Gastroesophageal sphincter (tissue), 4 donors: ENCODE data around the gene CDH26. TPM values are rescaled to one million over a fixed set of nuclear protein-coding genes. Genes with fewer than 3 reads are reported as not detected.

Source experiments
- ATAC-seq: fragments of 150-250 bp; one replicate; pipeline ENCODE4 v1.9.1; 2016; ENCODE audit warnings: mild to moderate bottlenecking, moderate library complexity
- H3K27ac ChIP-seq, 4 donors: fragments of 200-600 bp; sonication (generic) in 3 of 4; 1 replicate in 3 of 4; 2 replicates in 1 of 4; pipeline ENCODE4 v1.5.1; 2016 to 2019
- H3K27me3 ChIP-seq: fragments of 200-600 bp; sonication (generic); one replicate; pipeline ENCODE4 v1.5.1; 2019
- H3K36me3 ChIP-seq, 2 donors: fragments of 200-600 bp; sonication (generic); one replicate each; pipeline ENCODE4 v1.5.1; 2019; ENCODE audit warnings: control low read depth in 1 of 2
- H3K4me1 ChIP-seq, 3 donors: fragments of 200-600 bp; sonication (generic); 1 replicate in 2 of 3; 2 replicates in 1 of 3; pipeline ENCODE4 v1.5.1; 2016 to 2019; ENCODE audit warnings: control low read depth in 2 of 3
- H3K4me3 ChIP-seq, 2 donors: fragments of 200-600 bp; sonication (generic); one replicate each; pipeline ENCODE4 v1.5.1; 2019; ENCODE audit warnings: mild to moderate bottlenecking in 1 of 2, moderate library complexity in 1 of 2
- H3K9me3 ChIP-seq, 3 donors: fragments of 200-600 bp; sonication (generic); one replicate each; pipeline ENCODE4 v1.5.1; 2017 to 2019; ENCODE audit warnings: control low read depth in 2 of 3
- CTCF ChIP-seq, 4 experiments: fragments of 200-600 bp in 2 of 4; fragments of 450-650 bp in 2 of 4; sonication (generic) in 1 of 4; IDR thresholded peaks; one replicate each; pipeline ENCODE4 v1.5.1; 2017 to 2019; ENCODE audit warnings: antibody characterized with exemption in 4 of 4, mild to moderate bottlenecking in 2 of 4, moderate library complexity in 2 of 4
- EP300 ChIP-seq: sonication (generic); formaldehyde crosslinking; IDR thresholded peaks from one replicate; pipeline ENCODE4 v1.6.1; 2017; ENCODE audit warnings: antibody characterized with exemption, mild to moderate bottlenecking
- POLR2A ChIP-seq, 2 donors: fragments of 450-650 bp; IDR thresholded peaks; one replicate each; pipeline ENCODE4 v1.6.1; 2017; ENCODE audit warnings: antibody characterized with exemption in 2 of 2, mild to moderate bottlenecking in 2 of 2, moderate library complexity in 1 of 2
- POLR2AphosphoS5 ChIP-seq: sonication (generic); formaldehyde crosslinking; IDR thresholded peaks from one replicate; pipeline ENCODE4 v1.6.1; 2017; ENCODE audit warnings: antibody characterized with exemption
- WGBS, 2 donors: methylation state at CpG; one replicate each; pipeline ENCODE4 v1.1.5; 2018; ENCODE audit warnings: low coverage in 1 of 2; 5-methylcytosine and 5-hydroxymethylcytosine counted together
- total RNA-seq, 4 donors: library from RNA; depleted of rRNA; stranded (reverse); fragments of >200 nt; gene quantifications; one replicate each; pipeline ENCODE4 v1.1.0, GENCODE V29; 2016

Gene CDH26
- total RNA-seq = 1 to 10 TPM in 1 of 4 donors, under 1 TPM in 3; 0.39 to 1.1 (median 0.78) TPM

- Histone ChIP-seq H3K27me3 (no peaks in the 10 kb centered on the region), H3K4me3 (no peak within 1 kb of the TSS), H3K9me3 (no peaks in the 10 kb centered on the region), H3K4me1 (no peaks in the 10 kb centered on the region), H3K27ac (no peak within 1 kb of the TSS), H3K36me3 (peaks cover 0 to 12% of the 10 kb centered on the region in 2 donors)
- WGBS, 2 donors = 80 to 94% methylated on average over 4 to 5 of the region's 5 CpGs
- TF ChIP-seq POLR2AphosphoS5 (no peak), CTCF (IDR thresholded peaks at IDR 0.05) (no peak), EP300 (no peak), POLR2A (IDR thresholded peaks at IDR 0.05) (no peak)
- no peak for ATAC-seq
Observed at GRCh38 chr20:59958123-59958522, at the start of gene CDH26. Gene CDH26, plus strand, starts transcription at chr20:59958423. Its CDS starts 304 bp downstream, at chr20:59958727.

- H3K4me3 ChIP-seq = no peak overlapping the region
- no peaks in the 10 kb centered on the region for H3K36me3 ChIP-seq
- no peak for TF ChIP-seq CTCF (IDR thresholded peaks at IDR 0.05)
- TF ChIP-seq POLR2A (IDR thresholded peaks at IDR 0.05) = no peak
- TF ChIP-seq POLR2AphosphoS5 = no peak
- TF ChIP-seq EP300 = no peak
- H3K4me1 ChIP-seq = no peaks in the 10 kb centered on the region
- no peaks in the 10 kb centered on the region for H3K27me3 ChIP-seq
- no peak overlapping the region for H3K27ac ChIP-seq
- whole genome bisulfite sequencing, 2 donors = 74 to 80% methylated on average over 5 of the region's 5 CpGs
- ATAC-seq = no peak
- no peaks in the 10 kb centered on the region for H3K9me3 ChIP-seq
Observed at GRCh38 chr20:59908855-59909254, 49.4 kb upstream of the CDH26 start.

DNA sequence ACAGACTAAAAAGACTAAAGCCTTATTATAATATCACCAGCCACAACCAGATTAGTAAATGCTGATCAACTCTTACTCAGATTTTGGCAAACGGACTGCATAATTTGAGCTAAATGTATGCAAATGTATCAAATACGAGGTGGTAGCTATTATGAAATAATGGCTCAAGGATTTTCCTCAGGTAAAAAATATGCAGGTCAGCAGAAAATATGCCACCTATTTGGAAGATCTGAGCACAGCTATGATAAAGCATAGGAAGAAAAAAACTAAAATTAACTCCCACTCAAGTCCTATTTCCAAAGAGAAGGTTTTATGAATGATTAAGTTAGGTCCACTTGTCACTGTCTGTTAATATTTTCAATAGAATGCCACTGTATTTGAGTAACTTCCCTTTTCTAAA is 47.2 kb upstream of the CDH26 start:
- Histone ChIP-seq H3K9me3 (no peaks in the 10 kb centered on the region), H3K4me3 (no peak overlapping the region), H3K27me3 (no peaks in the 10 kb centered on the region), H3K36me3 (no peaks in the 10 kb centered on the region), H3K4me1 (no peaks in the 10 kb centered on the region), H3K27ac (no peak overlapping the region)
- no peak for ATAC-seq
- 73 to 86% methylated on average over 2 of the region's 2 CpGs for WGBS, 2 donors
- no peak for TF ChIP-seq POLR2A (IDR thresholded peaks at IDR 0.05)
- TF ChIP-seq POLR2AphosphoS5 = no peak
- no peak for TF ChIP-seq EP300
- no peak for TF ChIP-seq CTCF (IDR thresholded peaks at IDR 0.05)

DNA sequence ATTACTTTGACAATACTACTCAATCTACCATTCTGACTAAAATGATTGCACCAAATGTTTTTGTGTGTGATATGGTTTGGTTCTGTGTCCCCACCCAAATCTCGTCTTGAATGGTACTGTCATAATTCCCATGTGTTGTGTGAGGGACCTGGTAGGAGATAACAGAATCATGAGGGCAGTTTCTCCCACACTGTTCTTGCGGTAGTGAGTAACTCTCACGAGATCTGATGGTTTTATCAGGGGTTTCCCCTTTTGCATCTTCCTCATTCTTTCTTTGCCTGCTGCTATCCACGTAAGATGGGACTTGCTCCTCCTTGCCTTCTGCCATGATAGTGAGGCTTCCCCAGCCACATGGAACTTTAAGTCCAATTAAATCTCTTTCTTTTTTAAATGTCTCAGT is 45.6 kb upstream of the CDH26 start:
- no peak for ATAC-seq
- Histone ChIP-seq H3K27ac (no peak overlapping the region), H3K4me3 (no peak overlapping the region), H3K9me3 (no peaks in the 10 kb centered on the region), H3K4me1 (no peaks in the 10 kb centered on the region), H3K27me3 (no peaks in the 10 kb centered on the region), H3K36me3 (no peaks in the 10 kb centered on the region)
- TF ChIP-seq POLR2AphosphoS5 (no peak), EP300 (no peak), POLR2A (IDR thresholded peaks at IDR 0.05) (no peak), CTCF (IDR thresholded peaks at IDR 0.05) (no peak)
- 50 to 77% methylated on average over 1 to 4 of the region's 4 CpGs for WGBS, 2 donors

GRCh38 chr20:59920944-59921343 is 37.3 kb upstream of the CDH26 start:
- no peaks in the 10 kb centered on the region for H3K36me3 ChIP-seq
- H3K27me3 ChIP-seq = no peaks in the 10 kb centered on the region
- no peak for TF ChIP-seq EP300
- no peak for TF ChIP-seq CTCF (IDR thresholded peaks at IDR 0.05)
- TF ChIP-seq POLR2A (IDR thresholded peaks at IDR 0.05) = no peak
- no peak for TF ChIP-seq POLR2AphosphoS5
- no peaks in the 10 kb centered on the region for H3K4me1 ChIP-seq
- no peaks in the 10 kb centered on the region for H3K9me3 ChIP-seq
- no peak for ATAC-seq
- no peak overlapping the region for H3K27ac ChIP-seq
- H3K4me3 ChIP-seq = no peak overlapping the region
